Panc1 (cell line): ENCODE results near the gene BAZ2B.

ENCODE experiments used
- CTCF ChIP-seq: fragments of 450-650 bp; IDR thresholded peaks from 2 replicates; pipeline ENCODE4 v1.5.1; 2017; ENCODE audit warnings: mild to moderate bottlenecking
- REST ChIP-seq, 2 experiments: IDR thresholded peaks; 2 replicates each; pipeline ENCODE4 v1.6.1; 2011 to 2012; ENCODE audit warnings: low read depth in 2 of 2, control low read depth in 1 of 2, low read length in 1 of 2, mild to moderate bottlenecking in 1 of 2, moderate library complexity in 1 of 2; ENCODE audit not compliant: insufficient read depth in 1 of 2
- SIN3A ChIP-seq: IDR thresholded peaks from 2 replicates; pipeline ENCODE4 v1.6.1; 2012; ENCODE audit warnings: low read depth, mild to moderate bottlenecking, low read length, moderate library complexity, borderline replicate concordance; ENCODE audit not compliant: insufficient read depth

GRCh38 chr2:159497256-159497655 is 119.1 kb downstream of the BAZ2B start:
- TF ChIP-seq CTCF (no peak), REST (IDR thresholded peaks at IDR 0.05; ENCODE audit: insufficient read depth in 1 of 2, low read depth in 2 of 2, low read length in 1 of 2) (no peak), SIN3A (no peak)
